Vagina (tissue), 2 donors: ENCODE results near the gene HSFY2.
"Not testable (repeated sequence)": the region's sequence is repeated elsewhere in the genome, so short reads cannot be mapped to it uniquely, and the experiment has no call there.

Experiments
- POLR2A ChIP-seq, 2 donors: fragments of 450-650 bp; IDR thresholded peaks; one replicate each; pipeline ENCODE4 v1.6.1; 2017; ENCODE audit warnings: antibody characterized with exemption in 2 of 2, mild to moderate bottlenecking in 2 of 2, moderate library complexity in 2 of 2
- POLR2AphosphoS5 ChIP-seq, 2 donors: sonication (generic); formaldehyde crosslinking; IDR thresholded peaks; one replicate each; pipeline ENCODE4 v1.9.0; 2017; ENCODE audit warnings: antibody characterized with exemption in 2 of 2, mild to moderate bottlenecking in 2 of 2, low read depth in 1 of 2; ENCODE audit not compliant: insufficient read depth in 1 of 2
- TF ChIP-seq, protein P1 (sequence below), 3 experiments: fragments of 450-650 bp in 2 of 3; fragments of 200-600 bp in 1 of 3; sonication (generic) in 1 of 3; IDR thresholded peaks; one replicate each; pipeline ENCODE4 v1.5.1; 2017 to 2019; ENCODE audit warnings: antibody characterized with exemption in 3 of 3, mild to moderate bottlenecking in 2 of 3, moderate library complexity in 2 of 3

- not testable (repeated sequence) for TF ChIP-seq POLR2AphosphoS5 (IDR thresholded peaks at IDR 0.05; ENCODE audit: insufficient read depth in 1 of 2, low read depth in 1 of 2); POLR2A (IDR thresholded peaks at IDR 0.05)
- TF ChIP-seq, protein P1, sequence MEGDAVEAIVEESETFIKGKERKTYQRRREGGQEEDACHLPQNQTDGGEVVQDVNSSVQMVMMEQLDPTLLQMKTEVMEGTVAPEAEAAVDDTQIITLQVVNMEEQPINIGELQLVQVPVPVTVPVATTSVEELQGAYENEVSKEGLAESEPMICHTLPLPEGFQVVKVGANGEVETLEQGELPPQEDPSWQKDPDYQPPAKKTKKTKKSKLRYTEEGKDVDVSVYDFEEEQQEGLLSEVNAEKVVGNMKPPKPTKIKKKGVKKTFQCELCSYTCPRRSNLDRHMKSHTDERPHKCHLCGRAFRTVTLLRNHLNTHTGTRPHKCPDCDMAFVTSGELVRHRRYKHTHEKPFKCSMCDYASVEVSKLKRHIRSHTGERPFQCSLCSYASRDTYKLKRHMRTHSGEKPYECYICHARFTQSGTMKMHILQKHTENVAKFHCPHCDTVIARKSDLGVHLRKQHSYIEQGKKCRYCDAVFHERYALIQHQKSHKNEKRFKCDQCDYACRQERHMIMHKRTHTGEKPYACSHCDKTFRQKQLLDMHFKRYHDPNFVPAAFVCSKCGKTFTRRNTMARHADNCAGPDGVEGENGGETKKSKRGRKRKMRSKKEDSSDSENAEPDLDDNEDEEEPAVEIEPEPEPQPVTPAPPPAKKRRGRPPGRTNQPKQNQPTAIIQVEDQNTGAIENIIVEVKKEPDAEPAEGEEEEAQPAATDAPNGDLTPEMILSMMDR (IDR thresholded peaks at IDR 0.05): not testable (repeated sequence)
Observed at GRCh38 chrY:18754077-18754476, 19.5 kb downstream of the HSFY2 start.
